HG02973 (cell line): ENCODE data around the gene ZNF107.
"Not testable (repeated sequence)": the region's sequence is repeated elsewhere in the genome, so short reads cannot be mapped to it uniquely, and the experiment has no call there.

Source experiments
- ATAC-seq: cut with Tn5 transposase; IDR thresholded peaks from one replicate; pipeline ENCODE4 v1.9.1; 2021; ENCODE audit warnings: moderate library complexity; ENCODE audit not compliant: unreplicated experiment

The ZNF107 gene

GRCh38 chr7:64729089-64729848, 63.3 kb downstream of the ZNF107 start:
- ATAC-seq = no peak

GRCh38 chr7:64733550-64734240, 67.8 kb downstream of the ZNF107 start:
- no peak for ATAC-seq

GRCh38 chr7:64736575-64736974, 70.6 kb downstream of the ZNF107 start:
- ATAC-seq = no peak

GRCh38 chr7:64738403-64738802, 72.5 kb downstream of the ZNF107 start:
- ATAC-seq = not testable (repeated sequence)

GRCh38 chr7:64738953-64739352, 73.0 kb downstream of the ZNF107 start:
- not testable (repeated sequence) for ATAC-seq

- ATAC-seq = no peak
Measured at GRCh38 chr7:64744680-64745079, 78.7 kb downstream of the ZNF107 start.

- ATAC-seq = no peak
Measured at GRCh38 chr7:64747802-64748201, 81.9 kb downstream of the ZNF107 start.

- ATAC-seq = no peak
Measured at GRCh38 chr7:64753032-64753431, 87.1 kb downstream of the ZNF107 start.

GRCh38 chr7:64755865-64756264, 89.9 kb downstream of the ZNF107 start:
- no peak for ATAC-seq

GRCh38 chr7:64758151-64758550, 92.2 kb downstream of the ZNF107 start:
- no peak for ATAC-seq
